NCI-H82 treated with DMSO at 0.1 percent for 48 hours (cell line): Measurements from ENCODE around the gene TMPRSS11B.
"Not testable (repeated sequence)": the region's sequence is repeated elsewhere in the genome, so short reads cannot be mapped to it uniquely, and the experiment has no call there.

Experiments used
- DNase-seq: peaks from one replicate; lab custom pipeline; 2025; ENCODE audit not compliant: unreplicated experiment; lab: John Stamatoyannopoulos, UW

Gene TMPRSS11B

DNA sequence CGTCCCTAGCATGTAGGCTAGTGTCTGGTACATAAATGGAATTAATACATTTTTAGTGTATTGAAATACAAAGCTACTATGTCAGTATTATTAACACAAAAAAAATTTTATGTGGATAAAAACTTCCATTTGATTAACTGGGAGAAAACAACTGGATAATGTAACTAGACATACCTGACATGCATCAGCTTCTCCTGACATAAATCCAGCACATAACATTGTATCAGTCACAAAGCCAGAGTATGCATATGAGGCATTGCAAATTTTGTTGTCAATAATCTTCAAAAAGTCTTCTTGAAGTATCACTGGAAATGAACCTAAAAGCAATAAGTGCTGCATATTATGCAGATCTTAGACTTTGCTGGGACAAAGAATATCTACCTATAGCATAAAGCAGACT lies 16.9 kb downstream of the TMPRSS11B start:
- no peak for DNase-seq

- DNase-seq = no peak
Observed at GRCh38 chr4:68218044-68218443, 27.4 kb downstream of the TMPRSS11B start.

DNA sequence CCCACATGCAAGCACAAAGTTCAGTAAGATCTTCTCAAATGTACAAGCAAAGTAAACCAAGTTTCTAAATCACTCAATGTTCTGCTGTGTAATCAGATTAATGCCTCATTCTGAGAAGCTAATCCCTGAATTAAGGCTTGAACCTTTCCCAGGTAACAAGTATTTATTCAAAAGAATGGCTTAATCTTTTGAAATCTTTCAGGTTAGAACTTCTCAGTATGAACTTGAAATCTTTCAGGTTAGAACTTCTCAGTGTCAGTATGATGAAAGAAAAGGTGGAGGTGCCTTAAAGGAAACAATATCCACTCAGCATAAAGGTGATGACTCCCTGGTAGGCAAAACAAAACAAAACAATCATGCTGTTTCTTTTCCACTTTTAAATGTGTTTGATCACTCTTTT lies 29.0 kb downstream of the TMPRSS11B start:
- DNase-seq = peak; percentile 25

DNA sequence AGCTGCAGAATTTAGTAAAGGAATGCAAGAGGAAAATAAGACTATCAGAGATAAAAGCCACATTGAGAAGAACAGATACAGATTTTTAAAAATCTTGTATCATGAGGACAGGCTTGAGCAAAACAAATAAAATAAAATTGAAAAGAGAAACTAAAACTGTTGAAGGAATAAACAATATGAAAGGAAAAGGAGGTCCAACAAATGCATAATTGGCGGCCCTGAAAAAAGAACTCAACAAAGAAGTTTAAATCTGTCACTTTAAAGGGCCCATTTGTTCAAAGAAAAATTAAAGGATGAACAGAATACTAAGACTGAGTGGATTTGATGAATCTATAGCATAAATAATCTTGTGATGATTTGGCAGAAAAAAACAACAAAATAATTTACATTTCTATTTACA lies 36.5 kb downstream of the TMPRSS11B start:
- DNase-seq = no peak

DNA sequence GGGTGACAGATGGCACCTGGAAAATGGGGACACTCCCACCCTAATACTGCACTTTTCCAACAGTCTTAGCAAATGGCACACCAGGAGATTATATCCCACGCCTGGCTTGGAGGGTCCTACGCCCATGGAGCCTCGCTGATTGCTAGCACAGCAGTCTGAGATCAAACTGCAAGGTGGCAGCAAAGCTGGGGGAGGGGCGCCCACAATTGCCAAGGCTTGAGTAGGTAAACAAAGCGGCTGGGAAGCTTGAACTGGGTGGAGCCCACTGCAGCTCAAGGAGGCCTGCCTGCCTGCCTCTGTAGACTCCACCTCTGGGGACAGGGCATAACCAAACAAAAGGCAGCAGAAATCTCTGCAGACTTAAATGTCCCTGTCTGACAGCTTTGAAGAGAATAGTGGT lies 51.2 kb downstream of the TMPRSS11B start:
- DNase-seq = not testable (repeated sequence)

- no peak for DNase-seq
Observed at GRCh38 chr4:68193194-68193593, 52.3 kb downstream of the TMPRSS11B start.

- no peak for DNase-seq
Observed at GRCh38 chr4:68187145-68187544, 58.3 kb downstream of the TMPRSS11B start.

GRCh38 chr4:68184923-68185322 lies 60.6 kb downstream of the TMPRSS11B start:
- DNase-seq = no peak

GRCh38 chr4:68183417-68183816 lies 62.1 kb downstream of the TMPRSS11B start:
- DNase-seq = no peak

DNA sequence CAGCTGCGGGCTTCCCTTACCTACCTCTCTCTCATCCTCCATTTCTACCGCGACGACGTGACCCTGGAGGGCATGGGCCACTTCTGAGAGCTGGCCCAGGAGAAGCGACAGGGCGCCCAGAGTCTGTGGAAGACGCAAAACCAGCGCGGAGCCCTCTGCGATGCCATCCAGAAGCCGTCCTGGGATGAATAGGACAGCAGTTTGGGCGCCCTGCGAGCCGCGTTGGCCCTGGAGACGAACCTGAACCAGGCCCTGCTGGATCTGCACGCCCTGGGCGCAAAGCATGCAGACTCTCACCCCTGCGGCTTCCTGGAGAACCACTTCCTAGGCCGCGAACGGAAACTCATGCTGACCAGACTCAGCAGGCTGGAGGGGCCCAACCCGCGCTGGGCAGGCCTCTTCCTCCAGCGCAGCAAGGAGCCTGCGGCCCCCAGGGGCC lies 63.1 kb downstream of the TMPRSS11B start:
- DNase-seq = no peak

- DNase-seq = no peak
Observed at GRCh38 chr4:68180849-68181526, 64.5 kb downstream of the TMPRSS11B start.

- no peak for DNase-seq
Observed at GRCh38 chr4:68176904-68177303, 68.6 kb downstream of the TMPRSS11B start.
